Kidney (tissue), 14 donors: ENCODE measurements around the gene TMCC1. TPM values are rescaled to one million over a fixed set of nuclear protein-coding genes. Genes with fewer than 3 reads are reported as not detected.

Source experiments
- DNase-seq, 5 donors: peaks; one replicate each; pipeline ENCODE4 v3.0.0-alpha.2; 2013 to 2020
- FAIRE-seq: peaks from 2 replicates; lab custom pipeline; 2012; peaks lifted over from hg19 to GRCh38; lab: Jason Lieb, UNC
- H3K27ac ChIP-seq, 2 donors: one replicate each; pipeline ENCODE4 v1.7.0; 2013; ENCODE audit warnings: low read depth in 2 of 2, low read length in 2 of 2, inconsistent platforms in 1 of 2
- H3K27me3 ChIP-seq: one replicate; pipeline ENCODE4 v1.7.1; 2013; ENCODE audit warnings: low read length, inconsistent platforms; ENCODE audit not compliant: control insufficient read depth, insufficient read depth
- H3K36me3 ChIP-seq, 3 donors: one replicate each; pipeline versions ENCODE4 v1.7.0 to v1.7.1; 2013; ENCODE audit warnings: low read length in 3 of 3, control low read depth in 1 of 3, inconsistent platforms in 1 of 3; ENCODE audit not compliant: insufficient read depth in 3 of 3, control insufficient read depth in 2 of 3
- H3K4me1 ChIP-seq, 3 donors: one replicate each; pipeline versions ENCODE4 v1.7.0 to v1.7.1; 2013; ENCODE audit warnings: low read length in 3 of 3, inconsistent platforms in 1 of 3, low read depth in 1 of 3; ENCODE audit not compliant: control insufficient read depth in 2 of 3, insufficient read depth in 2 of 3
- H3K4me3 ChIP-seq, 3 donors: one replicate each; pipeline versions ENCODE4 v1.7.0 to v1.8.1; 2013; ENCODE audit warnings: low read length in 3 of 3, control low read depth in 1 of 3, inconsistent platforms in 1 of 3
- H3K9ac ChIP-seq, 3 donors: one replicate each; pipeline versions ENCODE4 v1.7.0 to v1.7.1; 2013; ENCODE audit warnings: low read length in 3 of 3, control low read depth in 1 of 3, inconsistent platforms in 1 of 3
- H3K9me3 ChIP-seq, 3 donors: one replicate each; pipeline versions ENCODE4 v1.7.0 to v1.7.1; 2013; ENCODE audit warnings: low read length in 3 of 3, control low read depth in 1 of 3, inconsistent platforms in 1 of 3; ENCODE audit not compliant: control insufficient read depth in 2 of 3, insufficient read depth in 1 of 3
- intact Hi-C: fragments of 100-400 bp; cut with DNase I; formaldehyde crosslinking; loops from one replicate; pipeline ENCODE4 v1.11.1; 2022
- polyA plus RNA-seq: library from polyadenylated mRNA; stranded (reverse); fragments of 350-450 nt; fragmentation: Illumina TruSeq; extraction: RNeasy Lipid Tissue Mini Kit (QIAGEN cat#74804); gene quantifications from one replicate; pipeline ENCODE4 v1.2.3, GENCODE V29; 2014; ENCODE audit warnings: low read depth, low replicate concordance; ENCODE audit not compliant: insufficient read depth
- total RNA-seq: library from RNA; stranded (reverse); fragmentation: NEBNext Ultra II Directional; extraction: Animal tissue kit (Norgen Biotek cat#: 25700); gene quantifications from one replicate; pipeline ENCODE4 v1.2.1, GENCODE V29; 2021
- TF ChIP-seq, protein P1 (sequence below): IDR thresholded peaks from 3 replicates; pipeline ENCODE4 v1.5.1; 2012; ENCODE audit warnings: mild to moderate bottlenecking, moderate library complexity, borderline replicate concordance; ENCODE audit not compliant: insufficient read depth; ENCODE audit errors: extremely low read depth
- donor health status: control.
- donor health status: control.
- donor health status: control.
- donor health status: control.
- donor health status: control.
- donor health status: DM: yes; HTN: yes; CAD: no.
- donor health status: Normal renal cell carcinoma (clear cell type).

Gene TMCC1
- total and polyA plus RNA-seq, 2 donors from 2014 or later, result 8.4 to 42.4 TPM

- no peaks in the 10 kb centered on the region for H3K4me1 ChIP-seq
- no peaks in the 10 kb centered on the region for H3K27me3 ChIP-seq
- no peak overlapping the region for H3K4me3 ChIP-seq
- TF ChIP-seq, protein P1, sequence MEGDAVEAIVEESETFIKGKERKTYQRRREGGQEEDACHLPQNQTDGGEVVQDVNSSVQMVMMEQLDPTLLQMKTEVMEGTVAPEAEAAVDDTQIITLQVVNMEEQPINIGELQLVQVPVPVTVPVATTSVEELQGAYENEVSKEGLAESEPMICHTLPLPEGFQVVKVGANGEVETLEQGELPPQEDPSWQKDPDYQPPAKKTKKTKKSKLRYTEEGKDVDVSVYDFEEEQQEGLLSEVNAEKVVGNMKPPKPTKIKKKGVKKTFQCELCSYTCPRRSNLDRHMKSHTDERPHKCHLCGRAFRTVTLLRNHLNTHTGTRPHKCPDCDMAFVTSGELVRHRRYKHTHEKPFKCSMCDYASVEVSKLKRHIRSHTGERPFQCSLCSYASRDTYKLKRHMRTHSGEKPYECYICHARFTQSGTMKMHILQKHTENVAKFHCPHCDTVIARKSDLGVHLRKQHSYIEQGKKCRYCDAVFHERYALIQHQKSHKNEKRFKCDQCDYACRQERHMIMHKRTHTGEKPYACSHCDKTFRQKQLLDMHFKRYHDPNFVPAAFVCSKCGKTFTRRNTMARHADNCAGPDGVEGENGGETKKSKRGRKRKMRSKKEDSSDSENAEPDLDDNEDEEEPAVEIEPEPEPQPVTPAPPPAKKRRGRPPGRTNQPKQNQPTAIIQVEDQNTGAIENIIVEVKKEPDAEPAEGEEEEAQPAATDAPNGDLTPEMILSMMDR, result no peak
- no peak overlapping the region for H3K27ac ChIP-seq
- intact Hi-C loops, result no loop called here
- FAIRE-seq (no peak), DNase-seq (no peak)
- no peak overlapping the region for H3K9ac ChIP-seq
- no peaks in the 10 kb centered on the region for H3K9me3 ChIP-seq
- peaks cover 0 to 2% (median 0%) of the 10 kb centered on the region in 3 donors for H3K36me3 ChIP-seq
Observed at GRCh38 chr3:129867506-129868124, 25.9 kb downstream of the TMCC1 start.

DNA sequence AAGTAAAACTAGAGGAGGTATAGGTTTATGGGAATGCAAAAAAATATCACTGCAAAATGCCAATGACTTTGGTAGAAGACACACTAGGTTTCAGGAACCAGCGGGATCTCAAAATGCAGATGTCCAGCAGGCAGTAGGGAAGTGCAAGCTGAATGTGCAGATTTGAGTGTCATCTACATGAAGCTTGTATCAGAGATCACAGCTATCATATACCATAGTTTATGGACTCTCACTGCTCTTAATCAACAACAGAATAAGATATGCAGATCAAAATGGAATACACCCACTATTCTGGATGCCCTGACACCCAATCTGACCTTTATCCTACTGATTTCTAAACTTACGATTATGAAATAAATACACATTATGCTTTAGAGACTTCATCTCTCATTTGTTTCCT, 27.7 kb downstream of the TMCC1 start:
- H3K9ac ChIP-seq, result no peak overlapping the region
- FAIRE-seq, result no peak
- no peaks in the 10 kb centered on the region for H3K4me1 ChIP-seq
- no peak overlapping the region for H3K27ac ChIP-seq
- peaks cover 0 to 2% (median 0%) of the 10 kb centered on the region in 3 donors for H3K36me3 ChIP-seq
- H3K27me3 ChIP-seq, result no peaks in the 10 kb centered on the region
- H3K9me3 ChIP-seq, result no peaks in the 10 kb centered on the region
- DNase-seq, result no peak
- TF ChIP-seq, protein P1, result no peak
- intact Hi-C loops, result no loop called here
- no peak overlapping the region for H3K4me3 ChIP-seq

DNA sequence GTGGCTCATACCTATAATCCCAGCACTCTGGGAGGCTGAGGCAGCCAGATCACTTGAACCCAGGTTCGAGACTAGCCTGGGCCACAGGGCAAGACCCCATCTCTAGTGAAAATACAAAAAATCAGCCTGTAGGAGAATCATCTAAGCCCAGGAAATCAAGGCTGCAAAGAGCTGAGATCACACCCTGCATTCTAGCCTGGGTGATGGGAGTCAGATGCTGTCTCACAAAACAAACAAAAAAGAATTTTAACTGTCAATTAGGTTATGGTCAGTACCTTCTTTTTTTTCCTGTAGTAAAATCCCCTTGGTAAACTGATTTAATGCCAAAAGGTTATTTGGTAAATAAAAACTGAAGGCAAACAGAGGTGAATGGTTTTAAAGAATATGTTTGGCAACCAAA, 29.0 kb downstream of the TMCC1 start:
- Histone ChIP-seq H3K9me3 (no peaks in the 10 kb centered on the region), H3K27ac (no peak overlapping the region), H3K27me3 (no peaks in the 10 kb centered on the region), H3K4me3 (no peak overlapping the region), H3K36me3 (peaks cover 0 to 2% (median 0%) of the 10 kb centered on the region in 3 donors), H3K9ac (no peak overlapping the region), H3K4me1 (no peaks in the 10 kb centered on the region)
- no peak for DNase-seq
- intact Hi-C loops, result no loop called here
- TF ChIP-seq, protein P1, result no peak
- FAIRE-seq, result no peak

DNA sequence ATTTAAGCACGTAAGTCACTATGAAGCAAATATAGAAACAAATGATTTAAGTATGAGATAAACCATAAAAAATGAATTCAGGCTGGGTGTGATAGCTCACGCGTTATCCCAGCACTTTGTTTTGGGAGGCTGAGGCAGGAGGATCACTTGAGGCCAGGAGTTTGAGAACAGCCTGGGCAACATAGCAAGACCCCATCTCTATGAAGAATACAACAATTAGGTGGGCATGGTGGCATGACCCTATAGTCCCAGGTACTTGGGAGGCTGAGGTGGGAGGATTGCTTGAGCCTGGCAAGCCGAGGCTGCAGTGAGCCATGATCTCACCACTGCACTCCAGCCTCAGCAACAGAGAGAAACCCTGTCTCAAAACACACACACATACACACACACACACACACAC, 34.2 kb downstream of the TMCC1 start:
- H3K9me3 ChIP-seq, result no peaks in the 10 kb centered on the region
- no peak for FAIRE-seq
- no peak overlapping the region for H3K4me3 ChIP-seq
- H3K9ac ChIP-seq, result no peak overlapping the region
- no peak for DNase-seq
- no peaks in the 10 kb centered on the region for H3K36me3 ChIP-seq
- intact Hi-C loops, result no loop called here
- TF ChIP-seq, protein P1, result no peak
- H3K4me1 ChIP-seq, result peaks cover 0 to 6% (median 0%) of the 10 kb centered on the region in 3 donors
- no peak overlapping the region for H3K27ac ChIP-seq
- H3K27me3 ChIP-seq, result no peaks in the 10 kb centered on the region
